ENCODE measurements around the gene CDK6.

Gene CDK6

GRCh38 chr7:92702535-92702934 lies 133.8 kb downstream of the CDK6 start:
- H3K9me3 ChIP-seq (ENCODE audit: control insufficient read depth, low read length), result no peaks in the 10 kb centered on the region
- H3K27ac ChIP-seq, result no peak overlapping the region
- no peak overlapping the region for H3K4me3 ChIP-seq (ENCODE audit: low read depth, low read length)
- peaks cover 11% of the 10 kb centered on the region for H3K79me2 ChIP-seq
- no peak overlapping the region for H2AFZ ChIP-seq
- H3K27me3 ChIP-seq (ENCODE audit: control insufficient read depth, insufficient read depth, low read length), result no peaks in the 10 kb centered on the region
- H3K9ac ChIP-seq, result no peak overlapping the region
- no peak overlapping the region for H3K4me2 ChIP-seq (ENCODE audit: low read length)
- H3K4me1 ChIP-seq, result no peaks in the 10 kb centered on the region
- no peak for TF ChIP-seq CTCF (IDR thresholded peaks at IDR 0.05)
- no peaks in the 10 kb centered on the region for H3K36me3 ChIP-seq (ENCODE audit: control insufficient read depth, insufficient read depth, low read length)

GRCh38 chr7:92699966-92700514 lies 136.3 kb downstream of the CDK6 start:
- Histone ChIP-seq H3K4me3 (ENCODE audit: low read depth, low read length) (no peak overlapping the region), H3K4me1 (peaks cover 2% of the 10 kb centered on the region), H3K36me3 (ENCODE audit: control insufficient read depth, insufficient read depth, low read length) (no peaks in the 10 kb centered on the region), H3K79me2 (peaks cover 5% of the 10 kb centered on the region), H2AFZ (no peak overlapping the region), H3K4me2 (ENCODE audit: low read length) (no peak overlapping the region), H3K27me3 (ENCODE audit: control insufficient read depth, insufficient read depth, low read length) (no peaks in the 10 kb centered on the region), H3K9me3 (ENCODE audit: control insufficient read depth, low read length) (no peaks in the 10 kb centered on the region), H3K27ac (no peak overlapping the region), H3K9ac (no peak overlapping the region)
- TF ChIP-seq CTCF (IDR thresholded peaks at IDR 0.05), result no peak

- no peak for TF ChIP-seq CTCF (IDR thresholded peaks at IDR 0.05)
- no peak overlapping the region for H2AFZ ChIP-seq
- no peaks in the 10 kb centered on the region for H3K9me3 ChIP-seq (ENCODE audit: control insufficient read depth, low read length)
- H3K4me1 ChIP-seq, result peaks cover 5% of the 10 kb centered on the region
- no peak overlapping the region for H3K4me3 ChIP-seq (ENCODE audit: low read depth, low read length)
- no peak overlapping the region for H3K9ac ChIP-seq
- H3K27me3 ChIP-seq (ENCODE audit: control insufficient read depth, insufficient read depth, low read length), result no peaks in the 10 kb centered on the region
- no peak overlapping the region for H3K4me2 ChIP-seq (ENCODE audit: low read length)
- no peak overlapping the region for H3K27ac ChIP-seq
- H3K36me3 ChIP-seq (ENCODE audit: control insufficient read depth, insufficient read depth, low read length), result no peaks in the 10 kb centered on the region
- peaks cover 5% of the 10 kb centered on the region for H3K79me2 ChIP-seq
Measured at GRCh38 chr7:92699560-92699959, 136.8 kb downstream of the CDK6 start.

- no peak overlapping the region for H2AFZ ChIP-seq
- TF ChIP-seq CTCF (IDR thresholded peaks at IDR 0.05), result no peak
- no peak overlapping the region for H3K9ac ChIP-seq
- peaks cover 5% of the 10 kb centered on the region for H3K4me1 ChIP-seq
- H3K36me3 ChIP-seq (ENCODE audit: control insufficient read depth, insufficient read depth, low read length), result no peaks in the 10 kb centered on the region
- no peaks in the 10 kb centered on the region for H3K9me3 ChIP-seq (ENCODE audit: control insufficient read depth, low read length)
- no peaks in the 10 kb centered on the region for H3K27me3 ChIP-seq (ENCODE audit: control insufficient read depth, insufficient read depth, low read length)
- H3K4me3 ChIP-seq (ENCODE audit: low read depth, low read length), result no peak overlapping the region
- no peak overlapping the region for H3K4me2 ChIP-seq (ENCODE audit: low read length)
- no peak overlapping the region for H3K27ac ChIP-seq
- peaks cover 9% of the 10 kb centered on the region for H3K79me2 ChIP-seq
Measured at GRCh38 chr7:92698237-92698841, 138.0 kb downstream of the CDK6 start.

DNA sequence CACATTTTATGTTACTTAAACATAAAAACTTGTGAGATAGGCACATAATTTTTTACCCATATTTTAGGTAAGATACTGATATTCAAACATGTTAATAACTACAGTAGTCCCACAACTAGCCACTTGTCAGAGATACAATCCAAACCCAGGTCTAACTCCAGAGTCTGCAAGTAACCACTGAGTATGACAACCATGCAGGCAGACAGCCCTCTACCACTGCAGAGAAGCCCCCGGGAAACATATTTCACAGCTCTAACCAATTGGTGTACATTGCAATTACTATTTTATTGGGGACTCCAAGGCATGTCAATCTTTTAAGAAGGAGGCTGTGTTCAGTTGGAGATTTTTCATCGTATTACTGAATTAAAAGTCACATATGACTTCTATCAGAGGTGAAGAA lies 139.0 kb downstream of the CDK6 start:
- no peak for TF ChIP-seq CTCF (IDR thresholded peaks at IDR 0.05)
- Histone ChIP-seq H3K4me2 (ENCODE audit: low read length) (no peak overlapping the region), H3K4me1 (peaks cover 5% of the 10 kb centered on the region), H3K27ac (no peak overlapping the region), H3K9ac (no peak overlapping the region), H3K4me3 (ENCODE audit: low read depth, low read length) (no peak overlapping the region), H3K36me3 (ENCODE audit: control insufficient read depth, insufficient read depth, low read length) (no peaks in the 10 kb centered on the region), H3K9me3 (ENCODE audit: control insufficient read depth, low read length) (no peaks in the 10 kb centered on the region), H2AFZ (no peak overlapping the region), H3K79me2 (peaks cover 15% of the 10 kb centered on the region), H3K27me3 (ENCODE audit: control insufficient read depth, insufficient read depth, low read length) (no peaks in the 10 kb centered on the region)
